Epithelial cell of esophagus (primary cell): ENCODE measurements around the gene GNB1L.

Experiments
- DNase-seq: peaks from one replicate; pipeline ENCODE4 v3.0.0; 2010; ENCODE audit warnings: low read depth
- H3K4me3 ChIP-seq: 2 replicates; pipeline ENCODE4 v1.5.1; 2011; ENCODE audit warnings: mild to moderate bottlenecking, low read length, control low read depth
- TF ChIP-seq, protein P1 (sequence below): IDR thresholded peaks from 2 replicates; pipeline ENCODE4 v1.5.1; 2011; ENCODE audit warnings: low read depth, mild to moderate bottlenecking, low read length, control low read depth, inconsistent platforms; ENCODE audit not compliant: insufficient read depth; ENCODE audit errors: missing control alignments

GNB1L gene

DNA sequence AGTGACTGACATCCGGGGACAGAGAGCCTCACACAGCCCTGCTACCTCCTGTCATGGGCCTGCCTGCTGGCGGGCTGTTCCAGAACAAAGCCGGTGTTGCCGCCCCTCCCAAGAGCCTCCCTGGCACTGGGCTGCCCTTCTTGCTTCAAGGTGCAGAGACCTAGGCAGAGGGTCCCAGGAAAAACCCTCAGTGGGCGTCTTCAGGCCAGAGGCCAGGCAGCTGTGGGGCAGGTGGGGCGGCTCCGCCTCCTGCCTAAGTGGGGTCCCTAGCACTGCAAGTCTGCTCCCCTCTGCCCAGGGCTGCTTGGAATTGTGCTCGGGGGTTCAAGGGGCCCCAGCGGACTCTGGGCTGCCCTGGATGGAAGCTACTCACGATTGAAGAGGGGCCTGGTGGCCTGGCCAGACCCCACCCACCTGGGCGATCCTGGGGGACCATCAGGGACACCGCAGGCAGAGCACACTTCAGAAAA, 20.4 kb upstream of the GNB1L start:
- no peak for DNase-seq
- no peak overlapping the region for H3K4me3 ChIP-seq
- TF ChIP-seq, protein P1, sequence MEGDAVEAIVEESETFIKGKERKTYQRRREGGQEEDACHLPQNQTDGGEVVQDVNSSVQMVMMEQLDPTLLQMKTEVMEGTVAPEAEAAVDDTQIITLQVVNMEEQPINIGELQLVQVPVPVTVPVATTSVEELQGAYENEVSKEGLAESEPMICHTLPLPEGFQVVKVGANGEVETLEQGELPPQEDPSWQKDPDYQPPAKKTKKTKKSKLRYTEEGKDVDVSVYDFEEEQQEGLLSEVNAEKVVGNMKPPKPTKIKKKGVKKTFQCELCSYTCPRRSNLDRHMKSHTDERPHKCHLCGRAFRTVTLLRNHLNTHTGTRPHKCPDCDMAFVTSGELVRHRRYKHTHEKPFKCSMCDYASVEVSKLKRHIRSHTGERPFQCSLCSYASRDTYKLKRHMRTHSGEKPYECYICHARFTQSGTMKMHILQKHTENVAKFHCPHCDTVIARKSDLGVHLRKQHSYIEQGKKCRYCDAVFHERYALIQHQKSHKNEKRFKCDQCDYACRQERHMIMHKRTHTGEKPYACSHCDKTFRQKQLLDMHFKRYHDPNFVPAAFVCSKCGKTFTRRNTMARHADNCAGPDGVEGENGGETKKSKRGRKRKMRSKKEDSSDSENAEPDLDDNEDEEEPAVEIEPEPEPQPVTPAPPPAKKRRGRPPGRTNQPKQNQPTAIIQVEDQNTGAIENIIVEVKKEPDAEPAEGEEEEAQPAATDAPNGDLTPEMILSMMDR, result no peak

DNA sequence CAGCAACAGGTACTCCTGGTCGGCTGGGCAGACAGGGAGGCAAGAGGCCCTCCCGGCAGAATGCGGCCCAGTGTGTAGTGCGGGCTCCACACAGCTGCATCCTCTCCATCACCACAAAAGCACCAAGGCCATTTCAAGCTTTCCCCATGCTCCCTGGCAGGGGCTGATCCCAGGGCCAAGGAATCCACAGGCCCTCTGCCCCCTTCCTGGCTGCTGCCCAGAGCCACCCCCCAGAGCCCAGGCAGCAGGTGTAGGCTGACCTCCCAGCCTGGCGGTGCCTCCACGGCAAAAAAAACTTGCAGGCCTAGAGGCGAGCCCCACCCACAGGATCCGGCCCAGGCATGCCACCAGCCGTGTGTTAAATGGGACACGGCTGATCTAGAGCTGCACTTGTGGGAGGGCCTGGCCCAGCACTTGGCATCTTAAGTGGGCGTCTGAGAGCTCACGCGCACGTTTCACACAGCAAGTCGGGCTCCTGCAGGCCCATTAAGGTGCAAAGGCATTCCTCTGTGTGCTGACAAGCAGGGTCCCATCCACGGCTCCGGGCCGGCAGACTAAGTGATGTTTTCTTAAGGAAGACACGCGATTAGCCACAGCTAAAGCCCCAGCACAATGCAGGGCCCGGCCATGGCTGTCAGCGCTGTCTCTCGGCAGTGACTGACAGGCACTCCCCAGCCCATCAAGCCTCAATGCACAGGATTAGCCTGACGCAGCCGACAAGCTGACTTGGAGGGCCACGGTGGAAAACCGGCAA, 19.8 kb upstream of the GNB1L start:
- no peak overlapping the region for H3K4me3 ChIP-seq
- TF ChIP-seq, protein P1, result no peak
- peak; percentile 76 for DNase-seq

DNA sequence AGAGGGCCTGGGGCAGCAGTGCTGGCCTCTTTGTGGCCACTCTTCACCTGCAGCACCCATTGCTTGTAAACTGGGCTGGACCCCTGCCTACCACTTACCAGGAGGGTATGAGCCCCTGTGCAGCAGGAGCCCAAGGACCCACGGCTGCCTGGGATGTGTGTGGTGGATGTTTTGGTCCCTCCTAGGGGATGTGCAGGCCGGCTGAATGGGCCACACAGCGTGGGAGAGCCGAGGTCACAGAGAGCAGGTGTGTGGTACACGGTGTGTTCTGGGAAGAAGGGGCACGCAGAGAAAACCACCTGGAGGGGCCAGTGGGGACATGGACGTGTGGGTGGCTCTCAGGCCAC, 19.3 kb upstream of the GNB1L start:
- no peak overlapping the region for H3K4me3 ChIP-seq
- TF ChIP-seq, protein P1, result no peak
- no peak for DNase-seq

DNA sequence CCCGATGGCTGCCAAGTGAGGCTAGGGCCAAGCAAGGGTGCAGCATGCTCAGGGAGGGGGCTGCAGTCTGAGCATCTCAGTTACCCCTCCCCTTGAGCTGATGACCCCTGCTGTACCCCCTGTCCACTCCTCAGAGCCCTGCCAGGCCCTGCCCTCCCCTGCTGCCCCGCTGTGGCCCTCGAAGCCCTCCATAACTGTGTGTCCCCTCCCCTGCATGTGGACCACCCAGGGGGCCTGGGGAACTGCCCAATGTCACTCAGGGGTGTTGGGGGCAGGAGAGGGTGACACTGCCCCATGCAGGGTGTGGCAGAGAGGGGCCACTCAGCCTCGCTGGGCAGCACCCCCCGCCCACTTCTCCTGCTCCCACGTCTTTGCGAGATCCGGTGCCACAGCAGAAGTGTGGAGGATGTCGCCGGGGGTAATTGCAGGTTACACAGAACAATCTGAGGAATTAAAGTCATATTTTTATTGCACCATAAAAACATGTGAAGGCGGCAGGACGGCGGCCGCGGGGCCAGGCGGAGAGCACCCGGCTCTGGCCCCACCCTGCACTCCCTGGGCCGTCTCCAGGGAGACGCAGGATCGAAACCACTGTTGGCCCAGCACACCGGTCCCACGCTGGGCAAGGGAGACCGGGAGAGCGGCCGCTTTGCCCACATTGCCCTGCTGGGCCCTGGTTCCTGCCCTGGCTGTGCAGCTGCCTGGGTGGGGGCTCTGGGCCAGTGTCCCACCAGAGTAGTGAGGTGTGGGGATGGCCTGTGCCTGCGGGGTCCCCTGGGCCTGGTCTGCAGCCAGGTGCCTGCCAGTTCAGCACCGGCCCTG, 18.7 kb upstream of the GNB1L start:
- DNase-seq, result no peak
- TF ChIP-seq, protein P1, result no peak
- no peak overlapping the region for H3K4me3 ChIP-seq

DNA sequence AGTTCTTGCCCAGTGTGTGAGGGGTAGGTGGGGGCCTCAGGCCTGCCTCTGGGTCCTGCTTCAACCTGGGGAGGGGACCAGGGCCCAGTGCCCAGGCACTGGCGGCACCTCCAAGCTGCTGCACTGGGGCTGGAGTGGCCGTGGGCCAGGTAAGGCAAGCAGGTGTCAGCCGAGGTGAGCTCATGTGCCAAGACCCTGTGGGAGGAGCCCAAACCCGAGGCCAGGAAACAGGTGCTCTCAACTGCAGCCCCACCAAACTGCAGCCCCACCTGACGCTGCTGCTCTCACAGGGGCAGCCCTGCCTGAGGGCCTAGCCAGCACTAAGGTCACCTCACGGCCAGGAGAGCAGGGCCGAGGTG, 18.1 kb upstream of the GNB1L start:
- no peak for DNase-seq

DNA sequence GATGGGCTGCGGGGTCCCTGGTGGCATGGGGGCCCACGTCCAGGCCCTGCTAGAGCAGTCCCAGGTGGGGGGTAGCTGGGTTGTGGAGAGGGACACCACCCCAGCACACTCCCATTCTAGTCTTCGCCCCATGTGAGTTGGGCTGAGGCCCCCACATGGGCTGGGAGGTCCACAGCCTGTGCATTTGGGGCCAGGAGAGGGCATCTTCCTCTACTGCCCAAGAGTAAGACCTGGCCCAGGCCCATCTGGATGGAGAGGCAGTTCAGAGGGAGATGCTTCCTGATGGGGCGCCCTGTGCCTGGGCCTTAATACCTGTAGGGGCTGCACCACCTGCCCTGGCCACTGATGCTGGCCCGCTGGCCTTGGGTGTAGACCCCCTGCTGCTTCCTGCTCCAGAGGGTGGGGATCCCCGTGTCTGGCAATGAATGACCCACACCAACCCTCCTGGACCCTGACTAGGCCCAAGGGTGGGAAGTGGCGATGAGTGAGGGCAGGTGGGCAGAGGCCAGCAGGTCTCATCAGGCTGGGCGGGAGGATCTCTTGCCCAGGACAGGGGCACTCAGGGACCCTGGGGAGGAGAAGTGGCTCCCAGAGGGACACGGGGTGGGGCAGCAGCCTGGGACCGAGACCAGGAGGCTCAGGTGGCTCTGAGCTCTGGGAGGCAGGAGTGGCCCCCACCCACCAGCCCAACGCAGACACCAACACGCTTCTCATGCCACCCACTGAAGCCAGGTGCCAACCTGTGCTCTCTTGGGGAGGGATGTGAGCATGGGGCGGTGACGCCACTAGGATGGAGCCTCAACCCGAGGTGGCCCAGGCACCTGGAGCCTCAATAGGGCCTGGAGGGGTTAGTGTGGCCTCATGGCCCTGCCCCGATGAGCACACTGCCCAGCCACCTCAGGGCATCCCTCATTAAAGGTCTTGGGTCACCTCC, 17.4 kb upstream of the GNB1L start:
- H3K4me3 ChIP-seq, result no peak overlapping the region
- TF ChIP-seq, protein P1, result no peak
- DNase-seq, result no peak

More for the DNA sequence above, 18.1 kb upstream of the GNB1L start:
- H3K4me3 ChIP-seq, result no peak overlapping the region
- TF ChIP-seq, protein P1, result no peak
